Stimulated activated CD4-positive, alpha-beta T cell treated with anti-CD3 and anti-CD28 coated beads, Interleukin-1b, Interleukin-23, amount 100 ng/mL, for 24 hours (primary cell): Measurements from ENCODE around the gene NEUROD1.
A peak's percentile ranks its signal among the peaks of the same experiment; 100 is the strongest.
"Not testable (repeated sequence)": the region's sequence is repeated elsewhere in the genome, so short reads cannot be mapped to it uniquely, and the experiment has no call there.

Experiments used
- DNase-seq, 4 experiments: peaks; one replicate each; pipeline ENCODE4 v3.0.0-alpha.2; 2020; ENCODE audit warnings: low read depth in 4 of 4, low spot score in 1 of 4

Gene NEUROD1

GRCh38 chr2:181680055-181680936 lies at the start of gene NEUROD1:
NEUROD1 (minus strand) TSS chr2:181680517; CDS start chr2:181678860, 1,657 bp downstream.
- no peak for DNase-seq

- DNase-seq, result no peak
These were observed 45.2 kb upstream of the NEUROD1 start for GRCh38 chr2:181725476-181725875.

GRCh38 chr2:181724662-181725061 lies 44.3 kb upstream of the NEUROD1 start:
- no peak for DNase-seq

GRCh38 chr2:181723731-181724130 lies 43.4 kb upstream of the NEUROD1 start:
- DNase-seq, result no peak

GRCh38 chr2:181715033-181715630 lies 34.8 kb upstream of the NEUROD1 start:
- DNase-seq, result peak; percentile 47 to 62 (median 50)

GRCh38 chr2:181711051-181711450 lies 30.7 kb upstream of the NEUROD1 start:
- not testable (repeated sequence) for DNase-seq

GRCh38 chr2:181702519-181702918 lies 22.2 kb upstream of the NEUROD1 start:
- DNase-seq, result not testable (repeated sequence)

GRCh38 chr2:181698223-181698622 lies 17.9 kb upstream of the NEUROD1 start:
- DNase-seq, result no peak

GRCh38 chr2:181697571-181697970 lies 17.3 kb upstream of the NEUROD1 start:
- DNase-seq, result no peak

- DNase-seq, result no peak
These were observed 16.8 kb upstream of the NEUROD1 start for GRCh38 chr2:181697126-181697525.

GRCh38 chr2:181694271-181694670 lies 14.0 kb upstream of the NEUROD1 start:
- DNase-seq, result no peak

- no peak for DNase-seq
These were observed 10.5 kb upstream of the NEUROD1 start for GRCh38 chr2:181690860-181691259.

- no peak for DNase-seq
These were observed 6.4 kb upstream of the NEUROD1 start for GRCh38 chr2:181686576-181687185.

GRCh38 chr2:181685150-181685688 lies 4.9 kb upstream of the NEUROD1 start:
- DNase-seq, result no peak

GRCh38 chr2:181684454-181685149 lies 4.3 kb upstream of the NEUROD1 start:
- DNase-seq, result no peak

GRCh38 chr2:181683518-181684453 lies 3.5 kb upstream of the NEUROD1 start:
- DNase-seq, result no peak

GRCh38 chr2:181682795-181683517 lies 2.6 kb upstream of the NEUROD1 start:
- no peak for DNase-seq

- DNase-seq, result no peak
These were observed 1.9 kb upstream of the NEUROD1 start for GRCh38 chr2:181682026-181682789.
